ENCODE results near the gene NNT. TPM values are rescaled to one million over a fixed set of nuclear protein-coding genes. Genes with fewer than 3 reads are reported as not detected.

Gene NNT
- total RNA-seq, 4 donors from 2014 or later = 52.0 to 91.1 (median 74.3) TPM

GRCh38 chr5:43615445-43616184 lies 12.6 kb downstream of the NNT start:
- TF ChIP-seq POLR2A (IDR thresholded peaks at IDR 0.05) = no peak
- no peak for TF ChIP-seq CTCF (IDR thresholded peaks at IDR 0.05)
- TF ChIP-seq EP300 (IDR thresholded peaks at IDR 0.05) = no peak
- no peak for TF ChIP-seq POLR2AphosphoS5 (IDR thresholded peaks at IDR 0.05)
- WGBS, 2 donors (ENCODE audit: low coverage in 1 of 2) = 97% methylated on average over 4 to 5 of the region's 5 CpGs

GRCh38 chr5:43616535-43616934 lies 13.6 kb downstream of the NNT start:
- Histone ChIP-seq H3K27me3 (no peaks in the 10 kb centered on the region), H3K36me3 (peaks cover 4 to 68% of the 10 kb centered on the region in 2 donors), H3K9me3 (no peaks in the 10 kb centered on the region), H3K4me1 (no peaks in the 10 kb centered on the region), H3K27ac (no peak overlapping the region), H3K4me3 (no peak overlapping the region)
- 100% methylated on average over 1 of the region's 1 CpG for WGBS, 2 donors (ENCODE audit: low coverage in 1 of 2)
- ATAC-seq = no peak
- TF ChIP-seq POLR2A (IDR thresholded peaks at IDR 0.05) (no peak), EP300 (IDR thresholded peaks at IDR 0.05) (no peak), CTCF (IDR thresholded peaks at IDR 0.05) (no peak), POLR2AphosphoS5 (IDR thresholded peaks at IDR 0.05) (no peak)

More at GRCh38 chr5:43615445-43616184, 12.6 kb downstream of the NNT start:
- ATAC-seq = no peak
- Histone ChIP-seq H3K4me3 (no peak overlapping the region), H3K4me1 (no peaks in the 10 kb centered on the region), H3K36me3 (peaks cover 4 to 71% of the 10 kb centered on the region in 2 donors), H3K9me3 (no peaks in the 10 kb centered on the region), H3K27me3 (no peaks in the 10 kb centered on the region), H3K27ac (no peak overlapping the region)

- no peaks in the 10 kb centered on the region for H3K4me1 ChIP-seq
- no peak for ATAC-seq
- TF ChIP-seq POLR2A (IDR thresholded peaks at IDR 0.05) = no peak
- no peak for TF ChIP-seq EP300 (IDR thresholded peaks at IDR 0.05)
- peak; percentile 6 for TF ChIP-seq POLR2AphosphoS5 (IDR thresholded peaks at IDR 0.05)
- TF ChIP-seq CTCF (IDR thresholded peaks at IDR 0.05) = no peak
- 97% methylated on average over 2 of the region's 2 CpGs; no CpG with 5 or more reads in 1 of the 2 donors for WGBS, 2 donors (ENCODE audit: low coverage in 1 of 2)
- H3K36me3 ChIP-seq = peaks cover 4 to 55% of the 10 kb centered on the region in 2 donors
- no peak overlapping the region for H3K27ac ChIP-seq
- no peak overlapping the region for H3K4me3 ChIP-seq
- no peaks in the 10 kb centered on the region for H3K9me3 ChIP-seq
- no peaks in the 10 kb centered on the region for H3K27me3 ChIP-seq
Observed at GRCh38 chr5:43619380-43619779, 16.4 kb downstream of the NNT start.

- WGBS, 2 donors (ENCODE audit: low coverage in 1 of 2) = 86 to 93% methylated on average over 2 to 3 of the region's 3 CpGs
- Histone ChIP-seq H3K27me3 (no peaks in the 10 kb centered on the region), H3K4me1 (no peaks in the 10 kb centered on the region), H3K27ac (no peak overlapping the region), H3K4me3 (no peak overlapping the region), H3K36me3 (peaks cover 4 to 53% of the 10 kb centered on the region in 2 donors), H3K9me3 (no peaks in the 10 kb centered on the region)
- TF ChIP-seq EP300 (IDR thresholded peaks at IDR 0.05) = no peak
- no peak for TF ChIP-seq POLR2A (IDR thresholded peaks at IDR 0.05)
- no peak for TF ChIP-seq POLR2AphosphoS5 (IDR thresholded peaks at IDR 0.05)
- TF ChIP-seq CTCF (IDR thresholded peaks at IDR 0.05) = no peak
- no peak for ATAC-seq
Observed at GRCh38 chr5:43619911-43620310, 16.9 kb downstream of the NNT start.

- H3K4me1 ChIP-seq = no peaks in the 10 kb centered on the region
- 100% methylated on average over 1 to 4 of the region's 4 CpGs for WGBS, 2 donors (ENCODE audit: low coverage in 1 of 2)
- no peak for ATAC-seq
- H3K27me3 ChIP-seq = no peaks in the 10 kb centered on the region
- TF ChIP-seq CTCF (IDR thresholded peaks at IDR 0.05) (no peak), EP300 (IDR thresholded peaks at IDR 0.05) (no peak), POLR2A (IDR thresholded peaks at IDR 0.05) (no peak), POLR2AphosphoS5 (IDR thresholded peaks at IDR 0.05) (no peak)
- peaks cover 4 to 48% of the 10 kb centered on the region in 2 donors for H3K36me3 ChIP-seq
- no peak overlapping the region for H3K4me3 ChIP-seq
- H3K9me3 ChIP-seq = no peaks in the 10 kb centered on the region
- no peak overlapping the region for H3K27ac ChIP-seq
Observed at GRCh38 chr5:43620944-43621505, 18.0 kb downstream of the NNT start.
